Hematopoietic multipotent progenitor cell treated with erythropoietin and hydrocortisone succinate and interleukin-3 and kit ligand, for 8 days (in vitro differentiated cells): ENCODE data around the gene FGF14.
"Not testable (repeated sequence)": the region's sequence is repeated elsewhere in the genome, so short reads cannot be mapped to it uniquely, and the experiment has no call there.

ENCODE experiments used
- DNase-seq: peaks from one replicate; pipeline ENCODE4 v3.0.0-alpha.2; 2015

The FGF14 gene

GRCh38 chr13:102122147-102122546, 279.7 kb downstream of the FGF14 start:
- DNase-seq: no peak

GRCh38 chr13:102117175-102117831, 284.5 kb downstream of the FGF14 start:
- DNase-seq: no peak

GRCh38 chr13:102103469-102103868, 298.4 kb downstream of the FGF14 start:
- no peak for DNase-seq

- DNase-seq: no peak
Observed at GRCh38 chr13:102100234-102100633, 301.6 kb downstream of the FGF14 start.

GRCh38 chr13:102097708-102098107, 304.1 kb downstream of the FGF14 start:
- no peak for DNase-seq

DNA sequence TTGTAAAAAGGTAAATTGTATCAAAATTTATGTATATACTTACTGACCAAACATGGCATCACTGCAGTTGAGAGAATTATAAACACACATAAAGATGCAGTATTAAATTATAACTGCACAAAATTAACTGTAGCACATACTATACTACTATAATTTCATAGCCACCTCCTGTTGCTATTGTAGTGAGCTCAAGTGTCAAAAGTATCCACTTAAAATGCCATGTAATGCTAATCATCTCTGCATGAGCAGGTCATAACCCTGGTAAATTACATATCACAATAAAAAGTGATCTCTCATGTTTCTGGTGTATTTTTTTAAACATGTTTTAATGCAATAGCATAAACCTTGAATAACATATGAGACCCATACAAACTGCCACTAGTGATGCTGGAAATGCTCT, 308.6 kb downstream of the FGF14 start:
- not testable (repeated sequence) for DNase-seq

- DNase-seq: peak; percentile 1
Observed at GRCh38 chr13:102091231-102091630, 310.6 kb downstream of the FGF14 start.

- DNase-seq: no peak
Observed at GRCh38 chr13:102090532-102090931, 311.3 kb downstream of the FGF14 start.

GRCh38 chr13:102089722-102090121, 312.1 kb downstream of the FGF14 start:
- DNase-seq: no peak

DNA sequence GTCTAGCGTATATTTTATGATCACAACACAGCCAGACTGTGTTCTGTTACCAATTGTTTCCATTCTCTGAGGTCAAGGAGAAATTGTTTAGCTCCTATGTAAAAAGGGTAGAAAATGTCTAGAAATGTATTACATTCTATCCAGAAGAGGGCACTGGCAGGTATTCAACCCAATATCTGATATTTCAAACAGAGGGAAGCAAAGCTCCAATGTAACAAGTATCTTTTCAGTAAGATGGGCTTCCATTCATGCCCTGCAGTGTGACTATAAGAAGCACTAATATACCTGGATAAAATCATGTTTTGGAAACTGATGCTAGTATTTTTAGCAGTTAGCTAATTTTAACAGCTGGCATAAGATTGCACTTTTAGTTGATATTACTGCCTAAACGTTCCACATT, 312.7 kb downstream of the FGF14 start:
- no peak for DNase-seq

DNA sequence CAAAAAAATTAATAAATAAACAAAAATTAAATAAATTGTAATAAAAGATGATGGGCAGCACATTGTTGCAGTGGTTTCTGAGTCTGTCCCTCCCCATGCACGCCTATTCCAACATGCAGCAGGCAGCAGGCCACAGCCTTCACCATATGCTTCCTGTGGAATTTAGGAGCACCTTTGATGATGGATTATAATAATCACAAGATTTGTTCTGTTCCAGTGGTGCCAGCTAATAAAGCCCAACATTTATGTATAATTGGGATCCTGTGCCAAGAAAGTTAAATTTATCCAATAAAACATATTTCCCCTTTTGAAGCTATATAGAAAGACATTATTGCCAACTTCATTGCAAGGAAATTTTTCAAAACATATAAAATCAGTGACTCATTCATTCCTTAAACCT, 328.6 kb downstream of the FGF14 start:
- no peak for DNase-seq

GRCh38 chr13:102071711-102072110, 330.1 kb downstream of the FGF14 start:
- no peak for DNase-seq

DNA sequence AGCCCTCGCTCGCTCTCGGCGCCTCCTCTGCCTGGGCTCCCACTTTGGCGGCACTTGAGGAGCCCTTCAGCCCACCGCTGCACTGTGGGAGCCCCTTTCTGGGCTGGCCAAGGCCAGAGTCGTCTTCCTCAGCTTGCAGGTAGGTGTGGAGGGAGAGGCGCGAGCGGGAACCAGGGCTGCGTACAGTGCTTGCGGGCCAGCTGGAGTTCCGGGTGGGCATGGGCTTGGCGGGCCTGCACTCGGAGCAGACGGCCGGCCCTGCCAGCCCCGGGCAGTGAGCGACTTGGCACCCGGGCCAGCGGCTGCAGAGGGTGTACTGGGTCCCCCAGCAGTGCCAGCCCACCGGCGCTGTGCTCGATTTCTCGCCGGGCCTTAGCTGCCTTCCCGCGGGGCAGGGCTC, 333.5 kb downstream of the FGF14 start:
- not testable (repeated sequence) for DNase-seq

DNA sequence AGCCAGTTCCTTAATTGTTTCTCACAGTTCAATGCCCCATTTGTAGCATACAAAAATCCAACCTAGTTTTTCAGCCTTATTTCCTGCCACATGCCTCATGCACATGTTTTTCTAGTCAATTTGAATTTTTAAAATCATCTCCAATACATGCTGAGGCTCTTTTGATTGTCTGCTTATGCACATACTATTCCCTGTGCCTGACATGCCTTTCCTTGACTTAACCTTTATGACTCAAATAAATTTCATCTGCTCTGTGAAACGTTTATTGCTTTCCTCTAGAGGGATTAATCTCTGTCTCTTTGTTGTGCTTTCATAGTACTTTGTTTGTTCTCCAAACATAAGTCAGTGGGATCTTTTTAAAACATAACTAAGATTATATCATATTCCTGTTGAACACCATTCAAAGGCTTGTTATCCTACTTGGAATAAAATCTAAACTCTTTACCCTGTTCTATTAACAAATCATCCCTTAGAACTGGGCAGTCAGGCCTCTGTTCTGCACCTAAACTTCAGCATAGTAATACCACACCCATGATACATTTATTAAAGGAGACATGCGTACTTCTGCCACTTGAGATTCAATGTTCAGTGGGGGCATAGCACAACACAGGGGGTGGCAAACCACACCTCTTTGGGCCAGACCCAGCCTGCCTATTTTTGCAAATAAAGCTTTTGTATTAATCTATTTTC, 346.6 kb downstream of the FGF14 start:
- no peak for DNase-seq

- DNase-seq: no peak
Observed at GRCh38 chr13:102049853-102050252, 352.0 kb downstream of the FGF14 start.

GRCh38 chr13:102045731-102046130, 356.1 kb downstream of the FGF14 start:
- no peak for DNase-seq

GRCh38 chr13:102042746-102043145, 359.1 kb downstream of the FGF14 start:
- no peak for DNase-seq

DNA sequence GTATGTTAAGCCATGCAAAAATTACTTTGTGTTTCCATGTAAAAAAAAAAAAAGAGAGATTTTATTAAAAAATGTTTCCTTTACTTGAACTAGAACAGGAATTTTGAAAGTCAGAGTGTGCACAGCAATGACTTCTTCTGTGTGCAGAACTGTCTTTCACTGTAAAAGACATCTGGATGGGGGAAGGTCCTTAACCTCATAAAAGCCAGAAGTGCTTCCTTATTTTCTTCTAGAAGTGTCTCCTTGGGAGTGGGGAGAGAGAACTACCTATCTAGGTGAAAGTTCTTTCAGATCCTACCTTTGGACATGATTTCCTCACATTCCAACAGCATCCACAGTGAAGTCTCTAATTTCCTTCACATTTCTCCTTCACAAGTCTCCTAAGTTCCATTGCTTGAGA, 360.3 kb downstream of the FGF14 start:
- no peak for DNase-seq

GRCh38 chr13:102040812-102041211, 361.0 kb downstream of the FGF14 start:
- DNase-seq: no peak

DNA sequence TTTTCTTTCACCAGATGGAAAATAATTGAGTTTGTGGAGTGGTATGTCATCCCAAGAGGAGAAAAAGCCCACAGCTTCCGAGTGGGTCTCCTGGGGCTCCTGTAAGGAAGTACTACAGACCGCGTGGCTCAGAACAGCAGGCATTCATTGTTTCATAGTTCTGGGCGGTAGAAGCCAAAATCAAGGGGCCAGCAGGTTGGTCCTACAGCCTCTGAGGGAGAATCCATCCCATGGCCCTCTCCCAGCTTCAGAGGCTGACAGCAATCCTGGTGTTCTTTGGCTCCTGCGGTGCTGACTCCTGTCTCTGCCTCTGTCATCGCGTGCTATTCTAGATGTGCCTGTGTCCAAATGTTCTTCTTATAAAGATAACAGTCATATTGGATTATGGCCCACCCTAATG, 362.6 kb downstream of the FGF14 start:
- no peak for DNase-seq

DNA sequence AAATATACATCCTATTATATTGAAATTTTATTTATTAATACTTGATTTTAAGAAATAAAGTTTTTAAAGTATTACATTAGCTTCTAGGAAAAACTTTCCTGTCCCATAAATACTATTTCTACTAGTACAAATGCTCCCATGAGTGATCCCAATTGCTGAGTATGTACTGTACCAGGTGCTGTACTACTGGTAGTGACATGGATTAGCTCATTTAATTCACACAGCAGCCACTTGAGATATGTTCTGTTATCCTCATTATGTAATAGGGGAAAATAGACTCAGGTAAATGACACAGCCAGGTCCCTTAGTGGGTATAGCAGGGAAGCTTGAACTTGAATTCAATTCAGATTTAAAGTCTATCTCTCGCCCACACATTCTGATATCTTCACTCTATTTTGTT, 363.1 kb downstream of the FGF14 start:
- DNase-seq: no peak

GRCh38 chr13:102035969-102036368, 365.9 kb downstream of the FGF14 start:
- DNase-seq: no peak

DNA sequence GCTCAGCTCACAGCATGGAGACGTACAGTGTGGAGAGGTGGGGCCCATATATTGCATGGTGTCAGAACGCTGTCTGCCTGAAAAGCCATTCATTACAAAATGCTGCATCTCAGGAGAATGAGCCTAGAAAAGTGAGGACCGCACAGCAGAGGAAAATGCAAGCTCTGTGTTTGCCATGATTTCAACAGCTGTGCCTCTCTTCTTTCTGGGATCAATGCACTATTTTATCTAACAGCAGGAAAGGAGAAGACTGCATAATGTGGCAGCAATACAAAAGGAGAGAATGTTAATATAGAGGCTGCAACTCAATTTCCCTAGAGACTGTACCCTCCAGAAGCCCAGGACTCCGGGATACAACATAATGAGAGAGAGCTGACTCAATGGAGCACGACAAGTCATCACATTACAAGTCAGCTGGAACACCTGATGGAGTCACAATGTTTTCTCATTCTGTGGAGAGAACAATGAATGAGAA, 368.0 kb downstream of the FGF14 start:
- no peak for DNase-seq

GRCh38 chr13:102033386-102033785, 368.5 kb downstream of the FGF14 start:
- no peak for DNase-seq

GRCh38 chr13:102028868-102029267, 373.0 kb downstream of the FGF14 start:
- no peak for DNase-seq
